Suppressor macrophage (primary cell): ENCODE results near the gene DGKZ.
"Not testable (repeated sequence)": the region's sequence is repeated elsewhere in the genome, so short reads cannot be mapped to it uniquely, and the experiment has no call there.

Experiments
- DNase-seq, 4 experiments: peaks; one replicate each; pipeline ENCODE4 v3.0.0-alpha.2; 2020 to 2022
- total RNA-seq, 17 experiments: gene quantifications; one replicate each; lab custom pipeline; 2026; ENCODE audit warnings: mixed read lengths in 6 of 17, inconsistent platforms in 3 of 17; lab: John Stamatoyannopoulos, UW

Gene DGKZ, protein sequence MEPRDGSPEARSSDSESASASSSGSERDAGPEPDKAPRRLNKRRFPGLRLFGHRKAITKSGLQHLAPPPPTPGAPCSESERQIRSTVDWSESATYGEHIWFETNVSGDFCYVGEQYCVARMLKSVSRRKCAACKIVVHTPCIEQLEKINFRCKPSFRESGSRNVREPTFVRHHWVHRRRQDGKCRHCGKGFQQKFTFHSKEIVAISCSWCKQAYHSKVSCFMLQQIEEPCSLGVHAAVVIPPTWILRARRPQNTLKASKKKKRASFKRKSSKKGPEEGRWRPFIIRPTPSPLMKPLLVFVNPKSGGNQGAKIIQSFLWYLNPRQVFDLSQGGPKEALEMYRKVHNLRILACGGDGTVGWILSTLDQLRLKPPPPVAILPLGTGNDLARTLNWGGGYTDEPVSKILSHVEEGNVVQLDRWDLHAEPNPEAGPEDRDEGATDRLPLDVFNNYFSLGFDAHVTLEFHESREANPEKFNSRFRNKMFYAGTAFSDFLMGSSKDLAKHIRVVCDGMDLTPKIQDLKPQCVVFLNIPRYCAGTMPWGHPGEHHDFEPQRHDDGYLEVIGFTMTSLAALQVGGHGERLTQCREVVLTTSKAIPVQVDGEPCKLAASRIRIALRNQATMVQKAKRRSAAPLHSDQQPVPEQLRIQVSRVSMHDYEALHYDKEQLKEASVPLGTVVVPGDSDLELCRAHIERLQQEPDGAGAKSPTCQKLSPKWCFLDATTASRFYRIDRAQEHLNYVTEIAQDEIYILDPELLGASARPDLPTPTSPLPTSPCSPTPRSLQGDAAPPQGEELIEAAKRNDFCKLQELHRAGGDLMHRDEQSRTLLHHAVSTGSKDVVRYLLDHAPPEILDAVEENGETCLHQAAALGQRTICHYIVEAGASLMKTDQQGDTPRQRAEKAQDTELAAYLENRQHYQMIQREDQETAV
- total RNA-seq, result 30.8 to 278 (median 134) reads per million in 17 experiments

DNA sequence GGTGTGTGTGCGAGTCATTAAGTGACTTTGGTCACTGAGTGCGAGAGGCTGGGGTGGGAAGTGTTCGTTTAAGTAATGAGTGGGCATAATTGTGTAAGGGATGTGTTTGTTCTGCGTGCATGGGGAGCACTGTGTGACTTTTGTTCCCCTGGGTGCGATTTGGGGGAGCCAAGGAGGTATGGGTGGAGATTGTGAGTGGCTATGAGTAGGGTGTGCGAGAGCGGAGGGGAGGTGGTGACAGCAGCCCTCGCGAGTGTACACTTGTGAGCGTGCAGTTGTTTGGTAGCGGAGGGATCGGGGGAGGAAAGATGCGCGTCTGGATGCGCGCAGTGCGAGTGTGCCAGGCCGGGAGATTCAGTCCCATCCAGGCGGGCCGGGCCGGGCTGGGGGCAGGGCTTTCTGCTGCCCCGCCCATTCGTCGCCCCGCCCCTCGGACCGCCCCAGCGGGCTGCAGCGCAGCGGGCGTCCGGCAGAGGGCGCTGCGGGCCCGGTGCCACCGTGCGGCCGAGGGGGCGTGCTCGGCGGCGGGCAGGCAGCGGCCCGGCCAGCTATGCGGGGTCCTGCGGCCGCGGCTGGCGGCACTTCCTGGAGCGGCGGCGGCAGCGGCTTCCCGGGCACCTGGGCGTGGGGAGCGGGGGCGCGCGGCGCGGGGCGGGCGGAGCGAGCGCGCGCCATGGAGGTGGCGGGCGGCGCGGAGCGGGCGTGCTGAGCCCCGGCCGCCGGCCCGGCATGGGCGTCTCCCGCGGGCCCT is at the start of gene DGKZ:
TSS of gene DGKZ (plus strand) at position 578 of the 751 bp plus-strand sequence. CDS start 197 bp downstream, outside the sequence.
- peak; percentile 90 to 97 (median 96) for DNase-seq

DNA sequence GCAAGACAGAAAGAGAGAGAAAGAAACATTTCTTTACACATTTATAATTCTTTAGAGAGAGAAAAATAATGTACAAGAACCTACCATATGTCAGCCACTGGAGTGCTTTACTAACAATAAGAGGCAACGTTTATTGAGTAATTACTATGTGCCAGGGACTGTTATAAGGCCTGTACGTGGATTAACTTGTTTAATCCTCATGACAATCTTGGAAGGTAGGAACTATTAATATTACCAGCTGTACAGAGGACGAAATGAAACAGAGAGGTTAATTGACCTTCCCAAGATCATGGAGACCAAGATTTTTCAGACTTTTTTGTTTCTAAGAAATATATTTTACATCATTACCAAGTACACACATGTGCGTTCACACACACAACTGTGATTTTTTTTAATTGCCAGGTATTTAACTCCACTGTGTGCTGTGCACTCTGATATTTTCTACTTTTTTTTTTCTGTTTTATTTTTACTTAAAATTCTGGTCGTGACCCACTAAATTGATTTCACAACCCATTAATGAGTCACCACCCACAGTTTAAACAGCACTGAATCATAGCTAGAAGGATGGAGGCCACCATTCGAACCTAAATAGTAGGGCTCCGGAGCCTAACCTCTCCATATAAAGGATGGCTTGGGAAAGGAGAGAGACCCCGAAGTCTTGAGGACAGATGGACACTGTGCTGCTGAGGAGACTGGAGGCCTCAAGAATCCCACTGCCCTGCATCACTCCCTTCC is 48.4 kb upstream of the DGKZ start:
- DNase-seq, result peak; percentile 24 to 70 (median 46)

DNA sequence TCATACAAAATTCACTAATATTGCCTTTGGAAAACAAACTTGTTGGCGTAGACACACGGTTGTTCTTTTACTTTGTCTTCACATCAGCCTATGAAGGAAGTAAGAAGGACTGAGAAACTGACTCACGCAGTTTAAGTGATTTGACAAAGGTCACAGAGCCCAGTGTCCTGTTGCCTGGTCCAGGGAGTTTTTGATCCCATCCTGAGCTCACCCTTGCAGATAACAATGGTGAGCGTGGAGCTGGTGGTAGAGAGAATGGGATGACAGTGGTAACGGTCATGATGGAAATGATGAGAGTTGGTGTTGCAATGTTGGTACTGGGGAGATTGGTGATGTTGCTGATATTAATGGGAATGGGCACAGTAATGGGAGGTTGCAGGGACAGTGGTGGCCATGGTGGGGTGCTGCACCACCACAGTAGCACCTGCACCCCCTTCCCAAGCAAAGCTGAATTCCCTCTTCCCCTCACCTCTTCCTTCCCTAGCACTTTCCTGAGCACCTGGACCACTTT is 47.8 kb upstream of the DGKZ start:
- no peak for DNase-seq

DNA sequence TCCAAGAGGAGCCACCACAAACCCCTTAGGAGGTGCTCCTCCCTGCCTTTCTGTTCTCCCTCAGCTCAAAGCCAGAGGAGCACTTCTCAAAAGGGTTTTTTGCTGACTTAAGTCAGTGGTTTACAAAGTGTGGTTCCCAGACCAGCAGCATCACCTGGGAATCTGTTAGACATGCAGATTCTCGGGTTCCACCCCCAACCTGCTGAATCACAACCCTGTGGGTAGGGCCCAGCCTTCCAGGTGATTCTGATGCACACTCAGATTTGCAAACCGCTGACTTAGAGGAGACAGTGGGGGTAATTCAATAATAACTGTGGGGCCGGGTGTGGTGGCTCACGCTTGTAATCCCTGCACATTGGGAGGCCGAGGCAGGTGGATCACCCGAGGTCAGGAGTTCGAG is 47.0 kb upstream of the DGKZ start:
- no peak for DNase-seq

DNA sequence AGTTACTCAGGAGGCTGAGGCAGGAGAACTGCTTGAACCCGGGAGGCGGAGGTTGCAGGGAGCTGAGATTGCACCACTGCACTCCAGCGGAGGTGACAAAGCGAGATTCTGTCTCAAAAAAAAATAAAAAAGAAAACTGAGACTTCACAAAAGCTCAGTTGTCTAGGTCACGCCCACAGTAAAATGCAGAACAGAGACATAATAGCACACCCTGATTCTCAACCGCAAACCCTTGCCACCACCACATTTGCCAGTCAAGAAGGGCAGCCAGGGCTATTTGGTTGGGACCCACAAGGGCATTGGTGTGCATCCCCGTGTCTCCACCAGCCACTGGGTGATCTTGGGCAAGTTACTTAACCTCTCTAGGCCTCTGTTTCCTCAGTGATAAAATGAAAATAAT is 44.4 kb upstream of the DGKZ start:
- DNase-seq, result peak; percentile 39 to 69 (median 60)

DNA sequence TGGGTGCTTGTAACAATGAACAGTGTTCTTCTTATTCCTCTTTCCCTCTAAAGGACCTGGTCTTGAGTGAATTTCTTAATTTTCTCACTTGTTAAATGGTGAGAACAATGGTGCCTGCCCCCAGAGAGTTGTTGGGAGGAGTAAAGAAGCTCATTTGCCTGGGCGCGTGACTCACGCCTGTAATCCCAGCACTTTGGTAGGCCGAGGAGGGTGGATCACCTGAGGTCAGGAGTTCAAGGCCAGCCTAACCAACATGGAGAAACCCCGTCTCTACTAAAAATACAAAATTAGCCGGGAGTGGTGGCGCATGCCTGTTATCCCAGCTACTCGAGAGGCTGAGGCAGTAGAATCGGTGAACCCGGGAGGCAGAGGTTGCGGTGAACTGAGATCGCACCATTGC is 43.2 kb upstream of the DGKZ start:
- not testable (repeated sequence) for DNase-seq

DNA sequence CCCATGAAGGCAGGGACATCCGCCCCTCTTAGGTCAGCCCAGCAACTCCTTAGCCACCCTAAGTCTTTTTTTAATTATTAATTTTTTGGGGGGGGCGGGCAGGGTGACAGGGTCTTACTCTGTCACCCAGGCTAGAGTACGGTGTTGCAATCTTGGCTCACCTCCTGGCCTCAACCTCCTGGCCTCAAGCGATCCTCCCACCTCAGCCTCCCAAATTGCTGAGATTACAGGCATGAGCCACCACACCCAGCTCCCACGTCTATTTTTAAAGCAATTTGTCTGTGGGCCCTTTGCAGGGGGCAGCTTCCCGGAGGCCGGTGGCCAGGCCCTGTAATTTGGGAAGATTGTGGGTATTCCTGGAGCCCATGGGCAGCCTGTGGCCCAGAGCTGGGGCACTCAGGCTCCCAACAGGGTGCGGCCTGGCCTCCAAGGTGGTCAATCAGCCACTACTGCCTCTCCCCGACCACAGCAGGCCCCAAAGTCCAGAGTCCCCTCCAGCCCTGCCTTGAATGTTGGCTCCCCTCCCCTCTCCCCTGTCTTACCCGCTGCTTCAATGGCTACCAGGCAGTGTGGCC is 42.6 kb upstream of the DGKZ start:
- DNase-seq, result no peak

DNA sequence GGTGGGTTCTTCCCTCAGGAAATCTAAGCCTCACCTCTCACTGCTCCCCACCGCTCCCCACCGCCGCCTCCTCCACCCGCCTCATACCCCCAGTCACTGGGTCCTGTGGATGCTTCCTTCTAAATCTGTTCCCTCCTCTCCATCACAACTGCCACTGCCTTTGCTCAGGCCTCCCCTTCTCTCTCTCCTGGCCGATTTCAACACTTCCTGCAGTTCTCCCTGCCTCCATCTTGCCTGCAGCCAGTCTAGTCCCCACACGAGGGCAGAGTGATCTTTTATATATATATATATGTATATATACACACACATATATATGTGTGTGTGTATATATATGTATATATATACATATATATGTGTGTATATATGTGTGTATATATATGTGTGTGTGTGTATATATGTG is 42.0 kb upstream of the DGKZ start:
- peak; percentile 69 to 79 (median 74) for DNase-seq

DNA sequence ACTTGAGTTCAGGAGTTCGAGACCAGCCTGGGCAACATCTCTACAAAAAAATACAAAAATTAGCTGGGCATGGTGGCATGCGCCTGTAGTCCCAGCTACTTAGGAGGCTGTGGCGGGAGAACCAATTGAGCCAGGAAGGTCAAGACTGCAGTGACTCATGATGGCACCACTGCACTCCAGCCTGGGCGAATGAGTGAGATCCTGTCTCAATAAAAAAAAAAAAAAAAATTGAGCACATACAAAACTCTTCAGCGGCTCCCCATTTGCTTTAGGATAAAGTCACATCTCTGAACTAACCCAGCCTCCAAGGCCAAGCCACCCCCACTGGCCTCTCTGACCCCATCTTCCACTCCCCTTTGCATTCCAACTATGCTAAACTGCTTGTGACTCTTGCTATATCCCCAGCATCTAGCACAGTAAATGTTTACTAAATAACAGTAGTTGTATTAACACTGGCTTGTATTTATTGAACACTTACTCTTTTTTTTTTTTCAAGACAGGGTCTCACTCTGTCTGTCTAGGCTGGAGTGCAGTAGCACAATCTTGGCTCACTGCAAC is 40.9 kb upstream of the DGKZ start:
- DNase-seq, result no peak

DNA sequence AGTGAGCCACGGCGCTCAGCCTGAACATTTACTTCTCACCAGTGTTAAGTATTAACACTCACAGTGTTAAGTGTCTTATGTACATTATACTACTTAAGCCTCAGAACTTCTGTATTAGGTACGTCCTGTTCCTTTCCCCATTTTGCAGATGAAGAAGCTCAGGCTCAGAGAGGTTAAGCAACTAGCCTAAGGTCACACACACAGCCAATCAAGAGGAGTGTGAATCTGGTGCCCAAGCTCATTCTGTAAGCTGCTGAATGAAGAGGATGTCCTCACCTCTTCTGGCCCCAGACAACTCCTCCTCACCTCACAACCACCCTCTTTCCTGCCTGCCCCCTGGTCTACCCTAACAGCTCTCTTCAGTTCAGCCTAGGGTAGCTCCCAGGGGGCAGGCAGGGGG is 39.9 kb upstream of the DGKZ start:
- DNase-seq, result no peak

DNA sequence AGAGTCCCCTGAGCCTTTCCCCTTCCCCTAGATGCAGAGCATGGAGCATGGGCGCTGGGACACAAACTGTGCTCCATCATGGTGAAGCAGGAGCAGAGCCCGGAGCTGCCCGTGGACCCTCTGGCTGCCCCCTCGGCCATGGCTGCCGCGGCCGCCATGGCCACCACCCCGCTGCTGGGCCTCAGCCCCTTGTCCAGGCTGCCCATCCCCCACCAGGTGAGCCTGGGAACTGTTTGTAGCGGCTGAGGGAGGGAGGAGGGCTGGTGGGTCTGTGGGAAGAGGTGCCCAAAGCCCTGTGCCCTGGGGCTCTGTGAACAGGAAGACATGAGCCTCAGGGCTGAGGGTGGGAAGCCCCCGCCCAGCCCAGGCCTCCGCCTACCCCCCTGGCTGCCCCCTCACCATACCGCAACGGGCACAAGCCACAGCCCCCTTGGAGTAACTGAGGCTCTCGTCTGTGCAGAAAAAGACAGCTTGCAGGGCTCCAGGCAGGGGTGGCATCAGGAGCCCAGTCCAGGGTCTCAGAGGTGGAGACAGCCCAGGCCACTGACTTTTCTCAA is 39.4 kb upstream of the DGKZ start:
- DNase-seq, result no peak

DNA sequence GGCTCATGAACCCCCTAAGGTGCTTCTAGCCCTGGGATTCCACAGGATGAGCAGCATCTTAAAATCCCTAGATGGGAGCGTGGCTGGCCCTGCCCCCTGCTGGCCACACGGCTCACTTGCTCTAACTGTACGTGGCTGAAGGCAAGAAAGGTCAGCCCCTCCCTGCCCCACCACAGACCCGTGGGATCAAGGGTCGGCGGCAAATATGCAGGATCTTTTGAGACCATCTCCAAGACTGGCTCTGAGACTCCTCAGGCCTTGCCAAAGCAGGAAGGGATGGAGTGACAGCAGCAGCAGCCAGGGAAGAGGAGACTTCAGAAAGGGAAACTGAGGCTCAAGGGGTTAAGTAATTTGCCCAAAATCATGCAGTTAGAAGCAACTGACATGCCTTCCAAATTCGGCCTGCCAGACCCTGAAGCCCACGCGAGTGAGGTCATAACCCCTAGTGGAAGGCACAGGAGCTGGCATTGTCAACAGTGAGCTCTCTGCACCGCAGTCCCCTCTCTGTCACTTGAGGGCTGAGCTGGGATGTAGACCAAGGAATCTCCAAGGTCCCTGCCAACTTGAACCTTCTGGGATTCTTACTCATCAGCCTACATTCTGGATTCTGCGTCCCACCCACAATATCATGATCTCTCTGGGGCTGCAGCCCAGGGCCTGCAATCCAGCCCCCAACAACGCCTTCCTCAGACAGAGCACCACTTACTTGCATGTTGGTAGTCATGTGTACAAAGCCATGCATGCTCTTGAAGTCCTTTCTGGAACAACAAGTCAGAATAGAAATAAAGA is 38.4 kb upstream of the DGKZ start:
- peak; percentile 75 to 90 (median 81) for DNase-seq

DNA sequence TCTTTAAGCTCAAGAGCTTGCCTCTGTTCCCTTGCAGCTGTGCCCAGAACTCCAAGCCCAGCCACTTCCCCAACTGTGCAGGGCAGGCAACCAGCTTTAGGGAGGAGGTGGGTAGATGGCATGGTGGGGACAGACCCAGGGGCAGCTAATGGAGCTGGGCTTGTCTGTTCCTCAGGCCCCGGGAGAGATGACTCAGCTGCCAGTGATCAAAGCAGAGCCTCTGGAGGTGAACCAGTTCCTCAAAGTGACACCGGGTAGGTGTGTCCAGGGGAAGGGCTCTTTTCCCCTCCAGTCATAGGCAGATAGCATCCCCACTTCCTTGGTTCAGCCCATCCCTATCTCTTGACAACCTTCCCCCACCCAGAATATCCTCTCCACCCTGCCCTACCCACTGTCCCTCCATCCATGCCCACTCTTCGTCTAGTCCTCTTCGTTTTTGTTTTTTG is 37.4 kb upstream of the DGKZ start:
- peak; percentile 52 to 74 (median 66) for DNase-seq

DNA sequence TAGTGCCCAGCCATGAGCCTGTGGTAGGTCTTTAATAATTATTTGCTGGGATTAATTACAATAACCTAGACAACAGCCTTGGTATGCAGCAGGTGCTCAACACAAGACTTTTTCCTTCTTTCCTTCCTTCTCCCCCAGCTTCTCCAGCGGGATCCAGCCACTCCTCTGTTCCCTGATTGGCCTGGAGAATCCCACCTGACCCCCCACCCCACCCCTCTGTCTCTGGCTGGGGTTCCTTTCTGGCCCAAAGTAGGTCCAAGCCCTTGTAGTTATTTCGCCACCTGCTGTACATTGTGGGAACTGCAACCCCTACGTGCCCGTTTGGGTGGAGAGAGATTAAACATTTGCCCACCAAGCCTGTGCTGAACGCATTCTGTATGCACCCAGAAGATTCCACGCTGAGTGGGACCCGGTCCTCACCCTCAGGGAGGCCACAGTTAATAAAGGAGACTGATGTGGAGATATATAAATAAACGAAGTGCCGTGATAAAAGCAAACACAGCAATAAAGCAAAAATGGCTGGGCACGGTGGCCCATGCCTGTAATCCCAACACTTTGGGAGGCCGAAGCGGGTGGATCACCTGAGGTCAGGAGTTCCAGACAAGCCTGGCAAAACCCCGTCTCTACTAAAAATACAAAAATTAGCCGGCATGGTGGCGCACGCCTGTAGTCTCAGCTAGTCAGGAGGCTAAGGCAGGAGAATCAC is 32.1 kb upstream of the DGKZ start:
- DNase-seq, result peak; percentile 81 to 91 (median 85)

DNA sequence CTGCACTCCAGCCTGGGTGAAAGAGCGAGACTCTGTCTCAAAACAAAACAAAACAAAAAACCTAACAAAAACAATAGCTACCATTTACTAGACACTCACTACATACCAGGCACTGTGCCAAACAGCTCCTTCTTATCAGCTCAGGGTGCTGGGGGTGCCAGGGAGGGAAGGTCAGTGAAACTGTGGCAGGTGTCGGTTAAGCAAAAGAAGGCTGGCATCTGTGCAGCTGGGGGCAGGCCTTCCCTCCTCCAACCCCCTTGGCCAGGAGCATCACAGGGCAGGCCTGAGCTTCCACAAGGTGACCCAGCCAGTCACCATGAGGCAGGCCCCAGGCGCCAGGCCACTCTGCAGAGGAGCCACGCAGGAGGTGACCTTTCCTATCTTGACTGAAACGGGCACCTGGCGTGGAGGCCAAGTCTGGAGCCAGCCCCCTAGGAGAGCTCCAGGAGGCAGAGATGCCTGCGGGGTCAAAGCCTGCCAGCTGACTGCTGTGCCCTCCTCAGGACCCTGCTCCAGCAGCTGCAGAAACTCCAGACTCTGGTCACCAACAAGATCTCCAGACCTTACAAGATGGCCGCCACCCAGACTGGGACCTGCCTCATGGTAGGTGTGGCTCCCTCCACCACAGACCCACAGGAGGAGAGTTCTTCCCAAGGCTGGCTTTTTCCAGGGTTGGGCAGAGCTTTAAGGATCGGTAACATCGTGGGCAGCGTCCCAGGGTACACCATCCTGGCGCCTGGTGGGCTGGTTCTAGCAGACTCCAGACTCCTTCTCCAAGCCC is 31.3 kb upstream of the DGKZ start:
- no peak for DNase-seq

DNA sequence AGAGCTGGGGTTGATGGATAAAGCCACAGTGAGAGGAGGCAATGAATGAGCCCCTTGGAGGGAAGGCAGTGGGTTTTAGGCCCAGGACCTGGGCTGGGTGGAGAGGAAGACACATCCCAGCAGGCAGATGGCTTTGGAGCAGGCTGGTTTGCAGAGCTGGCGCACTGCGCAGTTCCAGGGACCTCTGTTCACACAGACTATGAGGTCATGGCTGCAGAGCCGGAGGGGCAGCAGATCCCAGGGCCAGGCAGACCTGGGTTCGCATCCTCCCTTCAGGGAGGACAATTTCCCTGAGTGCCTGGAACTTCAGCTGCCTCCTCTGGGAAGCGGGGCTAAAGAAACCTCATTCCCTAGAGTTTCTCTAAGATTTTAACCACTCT is 28.2 kb upstream of the DGKZ start:
- DNase-seq, result no peak

DNA sequence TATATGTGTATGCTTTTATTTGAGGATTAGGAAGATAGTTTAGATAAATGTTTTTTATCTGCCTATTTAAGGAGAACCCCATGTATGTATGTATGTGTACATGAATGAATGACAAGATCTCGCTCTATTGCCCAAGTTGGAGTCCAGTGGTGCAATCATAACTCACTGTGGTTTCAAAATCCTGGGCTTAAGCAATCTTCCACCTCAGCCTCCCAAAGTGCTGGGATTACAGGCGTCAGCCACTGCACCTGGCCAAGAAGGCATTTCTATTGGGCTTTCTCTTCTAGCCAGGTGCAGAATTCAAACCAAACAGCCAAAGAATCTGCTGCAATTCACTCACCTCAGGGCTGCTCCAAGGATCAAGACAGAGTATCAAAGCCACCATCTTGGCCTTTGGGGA is 25.5 kb upstream of the DGKZ start:
- peak; percentile 73 to 85 (median 78) for DNase-seq

DNA sequence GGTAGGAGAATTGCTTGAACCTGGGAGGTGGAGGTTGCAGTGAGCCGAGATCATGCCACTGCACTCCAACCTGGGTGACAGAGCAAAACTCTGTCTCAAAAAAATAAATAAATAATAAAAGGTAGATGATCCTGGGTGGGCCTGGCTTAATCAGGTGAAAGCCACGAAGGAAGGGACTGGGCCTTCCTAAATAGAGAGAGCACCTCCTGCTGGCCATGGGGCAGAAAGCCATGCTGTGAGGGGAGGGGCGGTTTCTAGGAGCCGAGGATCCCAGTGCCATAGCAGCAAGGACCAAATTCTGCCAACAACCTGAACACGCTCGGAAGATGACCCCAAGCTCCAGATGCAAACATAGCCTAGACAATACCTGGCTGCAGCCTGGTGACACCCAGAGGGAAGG is 24.5 kb upstream of the DGKZ start:
- DNase-seq, result no peak
